Measurements from ENCODE around the gene UFD1. TPM values are rescaled to one million over a fixed set of nuclear protein-coding genes. Genes with fewer than 3 reads are reported as not detected.

Gene UFD1
- total and polyA plus RNA-seq, 2 donors (not counting 1 experiment from before 2014, with no cell fraction given): 43.5 to 70.1 TPM

DNA sequence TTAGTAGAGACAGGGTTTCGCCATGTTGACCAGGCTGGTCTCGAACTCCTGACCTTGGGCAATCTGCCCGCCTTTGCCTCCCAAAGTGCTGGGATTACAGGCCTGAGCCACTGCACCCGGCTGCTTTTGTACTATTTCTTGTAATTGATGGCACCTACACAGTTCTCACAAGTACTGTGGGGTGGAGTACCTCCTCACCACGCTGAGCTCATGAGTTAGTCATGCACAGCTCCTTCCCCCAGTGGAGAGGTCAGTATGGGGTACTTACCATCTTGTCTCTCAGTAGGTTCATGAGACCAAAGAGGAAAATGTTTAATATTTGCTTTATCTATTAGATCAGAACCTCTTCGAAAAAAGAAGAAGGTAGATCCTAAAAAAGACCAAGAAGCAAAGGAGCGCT, 44.6 kb downstream of the UFD1 start:
- no peak overlapping the region for H2AFZ ChIP-seq (ENCODE audit: insufficient read depth, low read depth, low read length, poor library complexity, severe bottlenecking)
- H3K4me3 ChIP-seq (ENCODE audit: control extremely low read depth in 1 of 5, extremely low read depth in 1 of 5, insufficient read depth in 1 of 5, low read depth in 2 of 5, low read length in 4 of 5): no peak overlapping the region
- Mint-ChIP-seq H3K27me3 (no peaks in the 10 kb centered on the region), H3K4me3 (peak overlapping the region; percentile 45), H3K9me3 (ENCODE audit: insufficient read depth) (no peaks in the 10 kb centered on the region), H3K27ac (peak overlapping the region; percentile 78), H3K4me1 (peaks cover 50% of the 10 kb centered on the region)
- H3K4me1 ChIP-seq (ENCODE audit: control insufficient read depth in 2 of 2, insufficient read depth in 2 of 2, low read length in 2 of 2): peaks cover 44 to 53% of the 10 kb centered on the region in 2 donors
- WGBS (ENCODE audit: insufficient coverage): no CpG with 5 or more reads among the region's 7 CpGs
- ATAC-seq (ENCODE audit: low read depth) (no peak), DNase-seq (peak; percentile 23)
- H3K27ac ChIP-seq (ENCODE audit: low read length in 2 of 2): peak overlapping the region; percentile 67 to 91
- H3K79me2 ChIP-seq (ENCODE audit: control insufficient read depth, insufficient read depth, low read length): peaks cover 34% of the 10 kb centered on the region
- CTCF ChIA-PET: interaction anchor here (0.7 to 1.6 kb wide), 3 partner anchors 141 to 290 kb away, joined by 4 to 7 read pairs (median 5); partner anchors contain the start of gene ESS2
- no peaks in the 10 kb centered on the region for H3K9me3 ChIP-seq (ENCODE audit: control extremely low read depth in 1 of 3, control insufficient read depth in 2 of 3, insufficient read depth in 1 of 3, low read length in 2 of 3)
- POLR2A ChIA-PET: interaction anchor here (0.6 to 3.9 kb wide), 3 partner anchors 12 to 338 kb away, joined by 3 to 29 read pairs (median 4); partner anchors contain the start of genes C22orf39 and UFD1
- TF ChIP-seq EZH2 (IDR thresholded peaks at IDR 0.05; ENCODE audit: borderline replicate concordance, insufficient read depth, low read depth, low read length, poor library complexity, severe bottlenecking): no peak
- TF ChIP-seq, protein P1, sequence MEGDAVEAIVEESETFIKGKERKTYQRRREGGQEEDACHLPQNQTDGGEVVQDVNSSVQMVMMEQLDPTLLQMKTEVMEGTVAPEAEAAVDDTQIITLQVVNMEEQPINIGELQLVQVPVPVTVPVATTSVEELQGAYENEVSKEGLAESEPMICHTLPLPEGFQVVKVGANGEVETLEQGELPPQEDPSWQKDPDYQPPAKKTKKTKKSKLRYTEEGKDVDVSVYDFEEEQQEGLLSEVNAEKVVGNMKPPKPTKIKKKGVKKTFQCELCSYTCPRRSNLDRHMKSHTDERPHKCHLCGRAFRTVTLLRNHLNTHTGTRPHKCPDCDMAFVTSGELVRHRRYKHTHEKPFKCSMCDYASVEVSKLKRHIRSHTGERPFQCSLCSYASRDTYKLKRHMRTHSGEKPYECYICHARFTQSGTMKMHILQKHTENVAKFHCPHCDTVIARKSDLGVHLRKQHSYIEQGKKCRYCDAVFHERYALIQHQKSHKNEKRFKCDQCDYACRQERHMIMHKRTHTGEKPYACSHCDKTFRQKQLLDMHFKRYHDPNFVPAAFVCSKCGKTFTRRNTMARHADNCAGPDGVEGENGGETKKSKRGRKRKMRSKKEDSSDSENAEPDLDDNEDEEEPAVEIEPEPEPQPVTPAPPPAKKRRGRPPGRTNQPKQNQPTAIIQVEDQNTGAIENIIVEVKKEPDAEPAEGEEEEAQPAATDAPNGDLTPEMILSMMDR (IDR thresholded peaks at IDR 0.05): no peak
- no peaks in the 10 kb centered on the region for H3K27me3 ChIP-seq (replicated peaks in 1 of 4; ENCODE audit: control extremely low read depth in 1 of 4, control insufficient read depth in 3 of 4, insufficient read depth in 4 of 4, low read length in 3 of 4)
- H3K36me3 ChIP-seq (replicated peaks in 1 of 2; ENCODE audit: control extremely low read depth in 1 of 2, control insufficient read depth in 1 of 2, extremely low read depth in 1 of 2, insufficient read depth in 2 of 2, low read length in 1 of 2): peaks cover 5 to 13% of the 10 kb centered on the region in 2 experiments
- peaks cover 16% of the 10 kb centered on the region for H4K20me1 ChIP-seq (ENCODE audit: control insufficient read depth, insufficient read depth, low read length, poor library complexity, severe bottlenecking)
- intact Hi-C loops (cut with micrococcal nuclease): loop anchor here (5.0 kb wide), 1 partner anchor 142 kb away; the partner anchor contains the start of gene CLTCL1
- peak overlapping the region; percentile 45 for H3K4me2 ChIP-seq (replicated peaks; ENCODE audit: low read depth, low read length, poor library complexity, severe bottlenecking)
- H3K9ac ChIP-seq (ENCODE audit: low read length): no peak overlapping the region
